Measurements from ENCODE around the gene LANCL3. TPM values are rescaled to one million over a fixed set of nuclear protein-coding genes. Genes with fewer than 3 reads are reported as not detected.
A peak's percentile ranks its signal among the peaks of the same experiment; 100 is the strongest.

Gene LANCL3
- total RNA-seq, 1 donor from 2014 or later, result 0.36 TPM

DNA sequence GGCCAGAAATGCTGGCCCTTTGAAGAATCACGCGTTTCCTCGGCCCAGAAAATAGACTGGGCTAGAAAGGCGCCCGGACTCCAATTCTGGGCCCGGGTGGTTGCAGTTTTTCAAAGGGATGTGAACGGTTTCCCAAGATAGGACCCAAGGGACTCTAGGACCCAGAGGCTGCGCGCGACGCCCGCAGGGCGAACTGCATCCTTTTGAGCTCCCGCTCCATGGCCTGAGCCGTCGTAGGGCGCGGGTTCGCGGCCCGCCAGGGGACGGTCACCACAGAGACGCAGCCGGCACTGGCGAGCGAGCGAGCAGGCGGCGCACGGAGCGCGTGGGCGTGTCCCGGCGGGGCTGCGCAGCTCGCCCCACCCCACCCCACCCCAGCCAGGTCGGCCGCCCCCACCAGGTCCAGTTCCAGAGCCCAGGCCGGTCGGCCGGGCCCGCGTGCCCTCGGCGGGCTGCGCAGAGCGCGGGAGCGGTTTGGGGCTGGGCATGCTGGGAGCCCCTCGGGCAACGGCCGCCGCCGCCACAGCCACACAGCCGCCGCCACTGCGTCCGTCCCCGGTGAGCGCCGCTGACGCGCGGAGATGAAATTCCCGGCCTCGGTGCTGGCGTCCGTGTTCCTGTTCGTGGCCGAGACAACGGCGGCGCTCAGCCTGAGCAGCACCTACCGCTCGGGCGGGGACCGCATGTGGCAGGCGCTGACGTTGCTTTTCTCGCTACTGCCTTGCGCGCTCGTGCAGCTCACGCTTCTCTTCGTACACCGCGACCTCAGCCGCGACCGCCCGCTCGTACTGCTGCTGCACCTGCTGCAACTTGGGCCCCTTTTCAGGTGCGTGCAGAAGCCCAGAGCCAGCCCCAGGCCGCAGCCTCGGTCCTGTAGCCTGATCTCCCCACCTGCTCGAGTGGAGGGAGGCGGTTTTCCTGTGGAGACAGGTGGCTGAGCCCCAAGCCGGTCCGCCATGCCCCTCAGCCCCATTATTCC is 114.2 kb downstream of the LANCL3 start, which contains the start of gene XK:
Gene XK, plus strand, starts transcription at position 411 of the 979 bp plus-strand sequence. Its CDS starts 171 bp downstream, at position 582.
- no peak within 1 kb of the TSS for H3K27ac ChIP-seq (ENCODE audit: low read depth, low read length)
- H3K4me1 ChIP-seq (ENCODE audit: insufficient read depth, low read length), result peaks cover 2% of the 10 kb centered on the region
- Mint-ChIP-seq H3K4me1 (ENCODE audit: low read depth, unreplicated experiment) (no peaks in the 10 kb centered on the region), H3K9me3 (ENCODE audit: unreplicated experiment) (no peaks in the 10 kb centered on the region), H3K27ac (ENCODE audit: unreplicated experiment) (peak within 1 kb of the TSS; percentile 53), H3K27me3 (ENCODE audit: low read depth, unreplicated experiment) (no peaks in the 10 kb centered on the region), H3K36me3 (ENCODE audit: low read depth, unreplicated experiment) (no peaks in the 10 kb centered on the region), H3K4me3 (ENCODE audit: unreplicated experiment) (peak within 1 kb of the TSS; percentile 72)
- no peak for FAIRE-seq
- H3K4me2 ChIP-seq (ENCODE audit: low read length), result peak within 1 kb of the TSS; percentile 85
- no peaks in the 10 kb centered on the region for H3K27me3 ChIP-seq (ENCODE audit: insufficient read depth, low read length)
- TF ChIP-seq, protein P1, sequence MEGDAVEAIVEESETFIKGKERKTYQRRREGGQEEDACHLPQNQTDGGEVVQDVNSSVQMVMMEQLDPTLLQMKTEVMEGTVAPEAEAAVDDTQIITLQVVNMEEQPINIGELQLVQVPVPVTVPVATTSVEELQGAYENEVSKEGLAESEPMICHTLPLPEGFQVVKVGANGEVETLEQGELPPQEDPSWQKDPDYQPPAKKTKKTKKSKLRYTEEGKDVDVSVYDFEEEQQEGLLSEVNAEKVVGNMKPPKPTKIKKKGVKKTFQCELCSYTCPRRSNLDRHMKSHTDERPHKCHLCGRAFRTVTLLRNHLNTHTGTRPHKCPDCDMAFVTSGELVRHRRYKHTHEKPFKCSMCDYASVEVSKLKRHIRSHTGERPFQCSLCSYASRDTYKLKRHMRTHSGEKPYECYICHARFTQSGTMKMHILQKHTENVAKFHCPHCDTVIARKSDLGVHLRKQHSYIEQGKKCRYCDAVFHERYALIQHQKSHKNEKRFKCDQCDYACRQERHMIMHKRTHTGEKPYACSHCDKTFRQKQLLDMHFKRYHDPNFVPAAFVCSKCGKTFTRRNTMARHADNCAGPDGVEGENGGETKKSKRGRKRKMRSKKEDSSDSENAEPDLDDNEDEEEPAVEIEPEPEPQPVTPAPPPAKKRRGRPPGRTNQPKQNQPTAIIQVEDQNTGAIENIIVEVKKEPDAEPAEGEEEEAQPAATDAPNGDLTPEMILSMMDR (IDR thresholded peaks at IDR 0.05; ENCODE audit: insufficient read depth, low read depth, low read length), result no peak
- TF ChIP-seq EZH2 (IDR thresholded peaks at IDR 0.05; ENCODE audit: insufficient read depth, low read length), result no peak
- DNase-seq (ENCODE audit: low read depth), result peak; percentile 6
- H3K79me2 ChIP-seq (ENCODE audit: insufficient read depth, low read length), result no peaks in the 10 kb centered on the region
- H3K9ac ChIP-seq (ENCODE audit: low read length), result peak within 1 kb of the TSS; percentile 38
- no peaks in the 10 kb centered on the region for H3K9me3 ChIP-seq (ENCODE audit: insufficient read depth, low read depth, low read length)
- peak within 1 kb of the TSS; percentile 44 for H3K4me3 ChIP-seq (ENCODE audit: insufficient read depth, low read depth, low read length)
- no peaks in the 10 kb centered on the region for H4K20me1 ChIP-seq (ENCODE audit: insufficient read depth, low read length)
- peak within 1 kb of the TSS; percentile 83 for H2AFZ ChIP-seq (ENCODE audit: low read depth, low read length)
- no peaks in the 10 kb centered on the region for H3K36me3 ChIP-seq (ENCODE audit: insufficient read depth, low read length)

DNA sequence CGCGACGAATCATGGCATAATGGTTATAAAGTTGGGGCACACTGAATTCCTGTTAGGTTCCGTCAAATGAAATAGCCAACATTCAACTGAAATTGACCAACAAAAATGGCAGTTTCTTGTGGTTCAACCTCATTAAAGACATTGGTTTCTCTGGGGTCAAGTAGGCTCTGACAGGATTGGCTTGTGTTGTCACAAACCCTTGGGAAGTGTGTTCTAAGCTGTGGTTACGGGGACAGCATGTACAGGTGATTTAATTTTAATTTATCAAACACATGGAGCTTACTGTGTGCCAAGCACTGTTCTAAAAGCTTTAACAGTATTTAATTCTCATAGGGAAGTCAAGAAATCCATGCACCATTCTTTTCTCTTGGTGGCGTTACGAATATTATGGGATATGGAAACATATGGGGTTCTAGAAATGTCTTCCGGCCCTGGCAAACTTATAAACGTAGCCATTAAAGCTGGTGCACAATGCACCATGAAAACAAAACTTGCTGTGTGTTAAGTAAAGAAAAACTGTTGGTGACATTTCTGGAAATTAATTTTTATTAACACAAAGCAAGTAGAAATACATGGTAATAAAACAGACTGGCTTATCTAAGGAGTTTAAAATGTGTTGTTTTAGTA is 115.0 kb downstream of the LANCL3 start:
- Histone ChIP-seq H2AFZ (ENCODE audit: low read depth, low read length) (peak overlapping the region; percentile 83), H4K20me1 (ENCODE audit: insufficient read depth, low read length) (no peaks in the 10 kb centered on the region), H3K79me2 (ENCODE audit: insufficient read depth, low read length) (no peaks in the 10 kb centered on the region), H3K4me3 (ENCODE audit: insufficient read depth, low read depth, low read length) (peak overlapping the region; percentile 44), H3K27me3 (ENCODE audit: insufficient read depth, low read length) (no peaks in the 10 kb centered on the region), H3K9ac (ENCODE audit: low read length) (no peak overlapping the region), H3K9me3 (ENCODE audit: insufficient read depth, low read depth, low read length) (no peaks in the 10 kb centered on the region), H3K4me2 (ENCODE audit: low read length) (peak overlapping the region; percentile 85), H3K27ac (ENCODE audit: low read depth, low read length) (no peak overlapping the region), H3K36me3 (ENCODE audit: insufficient read depth, low read length) (no peaks in the 10 kb centered on the region), H3K4me1 (ENCODE audit: insufficient read depth, low read length) (peaks cover 2% of the 10 kb centered on the region)
- no peak for TF ChIP-seq EZH2 (IDR thresholded peaks at IDR 0.05; ENCODE audit: insufficient read depth, low read length)
- TF ChIP-seq, protein P1 (IDR thresholded peaks at IDR 0.05; ENCODE audit: insufficient read depth, low read depth, low read length), result no peak
- DNase-seq (ENCODE audit: low read depth), result no peak
- Mint-ChIP-seq H3K4me3 (ENCODE audit: unreplicated experiment) (peak overlapping the region; percentile 72), H3K27me3 (ENCODE audit: low read depth, unreplicated experiment) (no peaks in the 10 kb centered on the region), H3K4me1 (ENCODE audit: low read depth, unreplicated experiment) (no peaks in the 10 kb centered on the region), H3K27ac (ENCODE audit: unreplicated experiment) (no peak overlapping the region), H3K9me3 (ENCODE audit: unreplicated experiment) (no peaks in the 10 kb centered on the region), H3K36me3 (ENCODE audit: low read depth, unreplicated experiment) (no peaks in the 10 kb centered on the region)
- no peak for FAIRE-seq
